Left hindlimb (tissue), 1 donor: Measurements from ENCODE around the gene HEG1.

Experiments
- DNase-seq: peaks from one replicate; pipeline ENCODE4 v3.0.0-alpha.2; 2018

HEG1 gene

DNA sequence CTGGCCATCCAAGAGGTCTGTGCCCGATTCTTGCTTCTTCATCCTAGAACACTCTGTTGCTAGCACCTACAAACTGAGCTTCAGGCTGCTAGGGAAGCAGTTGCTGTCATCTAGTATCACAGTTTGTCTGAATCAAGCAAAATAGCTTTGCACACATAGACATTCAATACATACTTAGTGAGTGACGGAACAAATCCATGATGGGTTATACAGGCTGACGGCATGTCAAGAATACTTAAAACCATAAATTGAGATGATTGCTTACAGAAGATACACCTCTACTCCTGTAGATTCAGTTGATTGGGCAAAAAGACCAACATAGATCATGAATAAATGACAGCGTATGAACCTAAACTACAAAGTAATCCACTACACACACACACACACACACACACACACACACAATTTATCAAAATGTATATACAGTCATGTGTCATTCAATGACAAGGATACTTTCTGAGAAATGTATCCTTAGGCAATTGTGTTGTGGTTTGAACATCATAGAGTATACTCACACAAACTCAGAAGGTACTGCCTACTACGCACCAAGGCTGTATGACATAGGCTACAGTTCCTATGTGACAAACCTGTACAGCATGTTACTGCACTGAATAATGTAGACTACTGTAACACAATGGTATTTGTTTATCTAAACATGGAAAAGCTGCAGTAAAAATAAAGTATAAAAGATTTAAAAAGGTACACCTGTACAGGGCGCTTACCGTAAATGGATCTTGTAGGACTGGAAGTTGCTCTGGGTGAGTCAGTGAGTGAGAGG is 14.4 kb upstream of the HEG1 start:
- DNase-seq, result no peak

- no peak for DNase-seq
Observed at GRCh38 chr3:125069452-125069851, 13.7 kb upstream of the HEG1 start.

GRCh38 chr3:125068265-125068664 is 12.5 kb upstream of the HEG1 start:
- DNase-seq, result no peak

DNA sequence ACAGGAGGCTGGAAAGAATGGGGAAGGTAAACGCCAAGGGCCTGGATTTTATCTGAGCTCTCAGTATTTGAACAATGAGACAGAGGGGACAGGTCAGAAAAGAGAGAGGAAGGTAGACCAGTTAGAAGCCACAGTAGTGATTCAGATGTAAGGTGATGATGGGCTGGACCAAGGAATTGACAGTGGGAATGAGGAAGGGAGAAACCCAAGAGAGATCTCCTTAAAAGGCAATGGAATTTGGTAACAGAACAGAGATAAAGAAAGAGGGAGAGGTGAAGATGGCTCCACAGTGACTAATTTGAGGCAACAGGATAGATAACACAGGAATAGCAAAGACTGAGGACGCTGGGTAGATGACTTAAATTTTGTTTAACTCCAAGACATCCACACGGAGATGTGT is 11.4 kb upstream of the HEG1 start:
- no peak for DNase-seq

GRCh38 chr3:125062904-125063618 is 7.3 kb upstream of the HEG1 start:
- DNase-seq, result no peak

- no peak for DNase-seq
Observed at GRCh38 chr3:125061646-125062045, 5.8 kb upstream of the HEG1 start.

DNA sequence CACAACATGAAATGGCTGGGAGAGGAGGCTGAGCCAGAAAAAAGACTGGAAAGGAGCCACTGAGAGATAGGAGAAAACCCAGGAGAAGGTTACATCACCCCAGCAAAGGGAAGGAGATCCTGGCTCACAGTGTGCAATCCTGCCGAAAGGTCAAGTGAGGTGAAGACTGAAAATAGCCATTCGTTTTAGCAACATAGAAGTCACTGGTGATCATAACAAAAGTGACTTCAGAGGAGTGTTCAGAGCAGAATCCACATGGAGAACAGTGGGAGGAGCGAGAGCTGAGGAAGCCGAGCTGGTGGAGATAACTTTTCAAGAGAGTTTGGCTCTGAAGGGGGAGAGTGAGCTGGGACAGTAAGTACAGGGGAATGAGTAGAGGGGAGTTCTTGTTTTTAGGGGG is 5.4 kb upstream of the HEG1 start:
- DNase-seq, result no peak

DNA sequence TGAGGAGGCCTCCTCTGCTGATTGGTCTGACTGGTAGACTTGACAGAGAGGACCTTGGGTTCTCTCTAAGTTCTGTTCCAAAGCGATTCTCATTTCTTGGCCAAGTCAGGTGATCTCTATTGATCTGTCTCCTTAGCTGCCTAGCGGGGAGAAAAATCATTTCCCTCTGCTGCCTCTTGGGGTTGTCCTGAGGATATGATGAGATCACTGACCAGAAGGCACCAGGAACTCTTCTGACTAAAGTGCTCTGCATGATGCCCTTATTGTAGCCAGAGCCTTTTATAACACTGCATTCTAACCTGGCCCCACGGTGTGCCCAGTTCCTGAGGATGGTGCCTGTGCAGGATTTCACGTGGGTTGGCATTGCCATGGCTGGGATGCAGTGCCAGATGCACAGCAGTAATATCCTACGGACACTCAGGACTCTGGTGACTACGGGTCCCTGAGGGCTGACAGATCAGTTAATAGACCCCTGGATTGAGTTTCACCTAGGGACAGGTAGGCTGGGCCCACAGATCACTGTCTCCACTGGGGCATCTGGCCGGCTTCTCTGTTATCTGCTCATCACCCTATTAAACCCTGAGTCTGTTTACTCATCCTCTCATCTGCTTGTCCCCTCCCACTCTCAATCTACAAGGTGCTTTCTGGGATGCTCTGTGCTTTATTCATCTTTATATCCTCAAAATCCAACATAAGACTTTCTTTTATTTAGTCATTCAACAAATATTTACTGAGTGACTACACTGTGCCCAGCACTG is 3.9 kb upstream of the HEG1 start:
- no peak for DNase-seq

- no peak for DNase-seq
Observed at GRCh38 chr3:125058959-125059358, 3.2 kb upstream of the HEG1 start.

- no peak for DNase-seq
Observed at GRCh38 chr3:125058529-125058928, 2.7 kb upstream of the HEG1 start.

DNA sequence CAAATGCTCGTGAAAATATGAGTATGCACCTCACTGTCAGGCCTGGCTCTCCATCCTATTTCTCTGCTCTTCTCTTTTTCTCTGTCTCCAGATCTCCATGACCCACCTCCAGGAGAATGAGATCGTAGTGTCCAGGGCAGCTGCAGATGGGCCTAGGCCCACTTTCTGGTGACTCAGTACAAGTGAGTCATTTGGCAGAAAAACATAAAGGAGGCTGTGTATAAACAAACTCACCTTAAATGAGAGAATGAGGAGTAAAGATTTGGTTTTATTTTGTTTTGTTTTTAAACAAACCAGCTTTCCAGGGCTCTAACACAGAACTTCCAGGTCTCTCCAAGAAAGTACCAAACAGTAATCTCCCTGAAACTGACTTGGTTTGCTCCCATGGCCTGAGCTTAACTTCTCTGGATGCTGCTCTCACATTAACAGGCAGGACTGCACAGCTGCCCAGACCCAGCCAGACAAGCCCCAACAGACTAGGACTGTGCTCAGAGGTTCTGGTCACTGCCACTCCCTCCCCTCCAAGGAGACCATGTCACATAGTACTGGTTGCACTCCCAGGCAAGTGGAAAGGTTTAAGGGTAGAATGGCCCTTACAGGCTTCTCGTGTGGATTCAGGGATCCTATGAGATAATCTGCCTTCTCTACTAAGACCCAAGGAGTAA is 1.5 kb upstream of the HEG1 start:
- no peak for DNase-seq

GRCh38 chr3:125055331-125055912 is 375 bp downstream of the HEG1 start:
- DNase-seq, result peak; percentile 52

DNA sequence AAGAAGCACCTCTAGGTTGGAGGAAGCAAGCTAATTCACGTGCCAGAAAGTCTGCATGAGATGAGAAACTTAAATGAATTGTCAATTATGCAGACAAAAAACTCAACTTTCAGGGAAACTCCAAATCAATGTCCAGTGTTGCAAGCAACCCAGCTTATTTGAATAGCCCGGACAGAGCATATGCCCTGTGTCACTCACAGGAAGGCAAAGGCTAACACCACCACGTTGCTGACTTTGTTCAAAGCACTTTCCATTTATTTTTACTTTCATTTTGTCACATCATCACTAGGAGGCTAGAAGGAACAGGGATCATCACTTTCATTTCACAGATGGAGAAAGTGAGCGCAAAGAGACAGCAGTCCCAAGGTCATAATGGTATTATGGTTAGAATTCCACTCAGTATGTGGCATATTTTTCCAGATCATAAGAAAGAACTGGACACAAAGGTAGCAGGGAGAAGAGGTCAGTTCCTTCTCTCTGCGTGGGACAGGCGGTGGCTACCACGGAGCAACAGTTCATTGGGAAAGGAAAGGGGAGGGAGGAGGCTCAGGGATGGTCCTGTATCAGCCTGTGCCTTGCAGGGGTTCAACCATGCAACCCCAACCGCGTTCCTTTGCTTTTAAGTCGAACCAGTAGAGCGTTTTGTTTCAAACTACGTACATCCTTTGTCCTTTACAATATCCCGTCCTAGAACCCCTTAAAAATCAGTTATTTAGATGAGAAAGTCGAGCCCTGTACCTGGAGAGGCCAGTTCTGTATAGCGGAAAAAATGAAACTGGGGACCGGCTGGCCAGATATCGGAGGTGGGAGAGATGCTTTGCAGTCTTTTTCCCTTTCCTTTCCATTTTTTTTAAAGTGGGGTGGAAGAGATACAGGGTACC is 1.1 kb downstream of the HEG1 start:
- peak; percentile 48 for DNase-seq

GRCh38 chr3:125054062-125054448 is 1.7 kb downstream of the HEG1 start:
- DNase-seq, result no peak

DNA sequence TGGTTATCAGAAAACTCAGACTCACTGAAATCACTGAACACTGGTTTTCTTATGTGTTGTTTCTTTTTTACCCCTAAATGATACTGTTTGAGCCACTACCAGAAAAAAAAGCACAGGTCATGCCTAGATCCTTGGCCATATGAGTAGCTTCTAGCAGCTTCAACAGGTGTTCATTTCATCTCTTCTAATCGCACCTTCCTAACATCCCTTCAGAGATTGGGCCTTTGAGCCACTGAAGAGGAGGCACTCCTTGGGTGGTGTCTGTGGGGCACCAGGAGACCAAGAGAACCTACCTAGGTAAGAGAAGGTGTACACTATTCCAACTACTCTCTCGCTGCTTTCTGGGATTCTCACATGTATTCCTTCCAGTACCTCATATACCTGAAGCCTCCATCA is 2.5 kb downstream of the HEG1 start:
- DNase-seq, result no peak

DNA sequence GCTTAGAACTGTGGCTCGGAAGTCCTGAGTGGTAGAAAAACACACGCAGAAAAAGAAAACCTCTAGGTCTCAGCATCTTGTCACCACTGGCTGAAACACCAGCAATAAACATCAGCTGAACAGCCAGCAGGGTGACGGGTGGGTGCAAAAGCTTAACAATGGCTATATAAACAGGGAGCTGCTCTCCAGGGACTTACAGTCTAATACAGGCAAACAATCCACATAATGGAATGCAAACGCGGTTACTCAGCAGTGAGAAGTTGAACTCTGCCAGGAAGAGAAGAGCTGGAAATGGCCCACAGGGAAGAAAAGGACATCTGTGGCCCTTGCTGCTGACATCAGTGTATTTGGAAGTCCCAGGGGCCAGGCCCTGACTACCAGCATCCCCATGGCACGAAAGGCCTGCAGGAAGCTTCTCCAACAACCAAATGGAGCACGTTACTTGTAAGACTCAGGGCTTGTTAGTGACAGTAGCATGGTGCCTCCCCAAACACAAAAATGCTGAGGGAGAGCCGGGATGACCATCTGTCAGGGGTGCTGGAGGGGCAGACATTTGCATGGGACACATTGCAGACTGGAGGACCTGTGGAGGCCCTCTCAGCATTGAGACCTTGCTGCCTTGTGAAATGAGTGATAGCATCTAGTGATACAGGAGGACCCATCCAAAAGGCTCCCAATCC is 3.0 kb downstream of the HEG1 start:
- no peak for DNase-seq

DNA sequence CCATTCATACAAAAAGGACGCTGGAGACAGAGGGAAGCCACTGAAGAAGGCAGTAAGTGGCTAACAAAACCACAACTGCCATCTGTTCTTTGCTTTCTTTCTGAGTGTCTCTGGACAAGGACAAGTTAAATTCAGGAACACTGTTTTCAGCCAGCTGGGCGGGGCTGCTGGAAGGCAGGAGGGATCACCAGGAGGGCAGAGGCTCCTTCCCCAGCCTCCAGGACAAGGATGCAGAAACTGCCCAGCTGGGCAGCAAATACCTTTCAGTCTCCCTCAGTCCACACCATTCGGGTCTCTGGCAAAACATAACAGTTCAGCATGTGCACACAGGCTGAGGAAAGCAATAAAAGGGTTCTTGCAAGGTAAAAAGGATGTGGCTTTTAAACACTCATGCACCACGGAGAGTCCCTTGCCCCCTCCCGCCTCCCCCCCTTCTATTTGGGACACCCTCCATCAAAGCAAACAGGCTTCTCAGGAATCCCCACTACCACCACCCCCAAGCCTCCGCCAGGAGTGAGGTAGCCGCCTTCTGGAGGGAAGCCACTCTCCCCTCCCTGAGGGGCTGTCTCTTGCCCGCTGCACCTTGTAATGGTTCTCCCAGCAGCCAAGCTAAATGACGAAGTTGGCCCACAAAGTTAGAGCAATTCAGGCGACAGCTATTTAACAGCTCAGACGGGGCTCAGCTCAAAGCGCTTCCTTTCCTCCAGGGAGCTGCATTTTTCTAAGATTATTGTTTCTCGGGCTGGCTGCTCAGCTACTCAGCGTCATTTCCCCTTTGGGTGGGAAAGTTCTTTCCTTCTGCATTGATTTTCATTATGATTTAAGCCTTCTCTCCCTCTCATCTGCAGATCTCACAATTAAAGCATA is 3.8 kb downstream of the HEG1 start:
- peak; percentile 71 for DNase-seq

DNA sequence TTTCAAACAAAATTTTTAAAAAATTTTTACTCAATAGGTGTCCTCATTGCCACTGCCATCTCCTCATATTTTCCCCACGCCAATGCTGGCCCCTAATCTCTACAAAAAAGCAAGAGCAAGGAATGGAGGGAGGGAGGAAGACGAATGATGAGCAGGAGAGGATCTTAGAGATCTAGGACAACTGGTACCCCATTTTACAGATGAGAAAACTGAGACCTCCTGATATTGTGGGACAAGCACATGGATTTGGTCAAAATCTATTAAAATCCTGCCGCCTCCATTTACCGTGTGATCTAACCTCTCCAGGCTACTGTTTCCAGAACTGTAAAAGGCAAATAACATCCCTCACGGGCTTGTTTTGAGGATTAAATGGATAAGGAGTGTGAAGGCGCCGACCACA is 4.6 kb downstream of the HEG1 start:
- no peak for DNase-seq

- no peak for DNase-seq
Observed at GRCh38 chr3:125050488-125051090, 5.2 kb downstream of the HEG1 start.

- no peak for DNase-seq
Observed at GRCh38 chr3:125048282-125048681, 7.5 kb downstream of the HEG1 start.
